Keratinocyte (primary cell): ENCODE measurements around the gene ZDHHC22. TPM values are rescaled to one million over a fixed set of nuclear protein-coding genes. Genes with fewer than 3 reads are reported as not detected.

Experiments used
- DNase-seq: peaks from one replicate; pipeline ENCODE4 v3.0.0-alpha.2; 2011; ENCODE audit warnings: low read depth, missing footprints, low spot score
- FAIRE-seq: peaks from 2 replicates; lab custom pipeline; 2011; peaks lifted over from hg19 to GRCh38; lab: Jason Lieb, UNC
- H2AFZ ChIP-seq: 2 replicates; pipeline ENCODE4 v1.6.0; 2012; ENCODE audit warnings: low read length, control low read depth, inconsistent platforms; ENCODE audit not compliant: control insufficient read depth
- H3K27ac ChIP-seq: 2 replicates; pipeline ENCODE4 v1.5.1; 2011; ENCODE audit warnings: low read length; ENCODE audit not compliant: control insufficient read depth, insufficient read depth
- H3K27me3 ChIP-seq: 3 replicates; pipeline ENCODE4 v1.6.0; 2011; ENCODE audit warnings: low read length; ENCODE audit not compliant: control insufficient read depth, insufficient read depth; ENCODE audit errors: extremely low read depth
- H3K36me3 ChIP-seq, 2 experiments: 2 replicates in 1 of 2; 3 replicates in 1 of 2; pipeline ENCODE4 v1.5.1; 2011; ENCODE audit warnings: low read length in 2 of 2, mild to moderate bottlenecking in 1 of 2; ENCODE audit not compliant: control insufficient read depth in 2 of 2, insufficient read depth in 2 of 2; ENCODE audit errors: extremely low read depth in 1 of 2
- H3K4me1 ChIP-seq: 3 replicates; pipeline ENCODE4 v1.5.1; 2011; ENCODE audit warnings: low read length; ENCODE audit not compliant: control insufficient read depth, insufficient read depth; ENCODE audit errors: extremely low read depth
- H3K4me2 ChIP-seq: 3 replicates; pipeline ENCODE4 v1.6.0; 2011; ENCODE audit warnings: low read depth, low read length; ENCODE audit not compliant: control insufficient read depth, insufficient read depth; ENCODE audit errors: extremely low read depth
- H3K4me3 ChIP-seq, 3 experiments: fragments of 200-600 bp in 1 of 3; sonication (generic) in 1 of 3; 2 replicates in 2 of 3; 3 replicates in 1 of 3; pipeline ENCODE4 v1.5.1; 2011 to 2016; ENCODE audit warnings: low read length in 3 of 3, mild to moderate bottlenecking in 3 of 3, control low read depth in 2 of 3, inconsistent platforms in 1 of 3, low read depth in 1 of 3, mixed read lengths in 1 of 3, mixed run types in 1 of 3, moderate library complexity in 1 of 3; ENCODE audit not compliant: control insufficient read depth in 2 of 3, insufficient read depth in 2 of 3; ENCODE audit errors: extremely low read depth in 1 of 3
- H3K79me2 ChIP-seq: 2 replicates; pipeline ENCODE4 v1.6.0; 2012; ENCODE audit warnings: low read length; ENCODE audit not compliant: control insufficient read depth, insufficient read depth
- H3K9ac ChIP-seq: 3 replicates; pipeline ENCODE4 v1.6.0; 2011; ENCODE audit warnings: low read length; ENCODE audit not compliant: control insufficient read depth, insufficient read depth; ENCODE audit errors: extremely low read depth
- H3K9me1 ChIP-seq: 3 replicates; pipeline ENCODE4 v1.6.0; 2011; ENCODE audit warnings: low read length; ENCODE audit not compliant: control insufficient read depth, insufficient read depth; ENCODE audit errors: extremely low read depth
- H3K9me3 ChIP-seq: 2 replicates; pipeline ENCODE4 v1.5.1; 2012; ENCODE audit warnings: low read depth, low read length; ENCODE audit not compliant: control insufficient read depth
- H4K20me1 ChIP-seq: 3 replicates; pipeline ENCODE4 v1.6.0; 2011; ENCODE audit warnings: low read length; ENCODE audit not compliant: control insufficient read depth, insufficient read depth; ENCODE audit errors: extremely low read depth
- CTCF ChIP-seq, 3 experiments: IDR thresholded peaks in 1 of 3; conservative IDR thresholded peaks in 1 of 3; optimal IDR thresholded peaks in 1 of 3; 2 replicates in 2 of 3; 3 replicates in 1 of 3; pipeline versions ENCODE3 to v1.5.1; 2011; ENCODE audit warnings: low read length in 3 of 3, mild to moderate bottlenecking in 3 of 3, moderate library complexity in 2 of 3, control low read depth in 1 of 3, inconsistent platforms in 1 of 3; ENCODE audit not compliant: insufficient read depth in 2 of 3; ENCODE audit errors: extremely low read depth in 1 of 3
- EZH2 ChIP-seq: IDR thresholded peaks from one replicate; pipeline ENCODE4 v1.6.1; 2012; ENCODE audit warnings: inconsistent platforms, mild to moderate bottlenecking, low read length, moderate library complexity
- dilution Hi-C: fragments of 300-500 bp; cut with MboI; formaldehyde crosslinking; loops from one replicate; pipeline ENCODE4 v1.7.0; 2020; ENCODE audit warnings: low sequenced_read_pairs; ENCODE audit not compliant: extremely low pct_ligation_motif_present
- polyA plus RNA-seq, 5 experiments: library from polyadenylated mRNA; depleted of rRNA in 3 of 5; stranded (reverse) in 3 of 5; stranded (forward) in 1 of 5; unstranded in 1 of 5; fragments of >200 nt; gene quantifications; 1 replicate in 1 of 5; 2 replicates in 3 of 5; 3 replicates in 1 of 5; pipeline versions ENCODE4 v1.2.1 to v1.2.3, GENCODE V29; 2011 to 2012; ENCODE audit warnings: missing spikeins in 2 of 5, low read depth in 1 of 5, low replicate concordance in 1 of 5

ZDHHC22 gene
- polyA plus RNA-seq, 1 donor (not counting 4 experiments of a cell fraction or from before 2014, with no cell fraction given): not detected

DNA sequence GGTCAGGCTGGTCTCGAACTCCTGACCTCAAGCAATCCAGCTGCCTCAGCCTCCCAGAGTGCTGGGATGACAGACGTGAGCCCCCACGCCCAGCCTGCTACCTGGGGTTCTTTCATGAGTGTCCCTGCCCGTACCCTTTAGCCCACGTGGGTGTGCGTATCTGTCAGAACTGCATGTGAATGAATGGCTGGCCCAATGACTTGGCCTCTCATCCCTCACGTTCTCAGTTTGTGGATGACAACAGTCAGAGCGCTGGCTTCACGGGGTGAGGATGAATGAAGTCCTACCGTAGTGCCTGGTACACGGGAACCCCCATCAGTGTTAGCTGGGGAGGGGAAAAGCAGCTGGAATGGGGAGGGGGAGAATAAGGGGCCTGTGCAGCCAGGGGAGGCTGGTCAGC lies 16.1 kb upstream of the ZDHHC22 start:
- H3K27me3 ChIP-seq: peaks cover 23% of the 10 kb centered on the region
- FAIRE-seq: no peak

GRCh38 chr14:77155083-77155482 lies 13.5 kb upstream of the ZDHHC22 start:
- dilution Hi-C loops: no loop called here
- H3K79me2 ChIP-seq: no peaks in the 10 kb centered on the region
- no peaks in the 10 kb centered on the region for H3K9me1 ChIP-seq
- H2AFZ ChIP-seq: no peak overlapping the region
- H3K9me3 ChIP-seq: no peaks in the 10 kb centered on the region
- H3K27ac ChIP-seq: no peak overlapping the region
- H4K20me1 ChIP-seq: no peaks in the 10 kb centered on the region
- no peak overlapping the region for H3K4me3 ChIP-seq
- peaks cover 4% of the 10 kb centered on the region for H3K4me1 ChIP-seq
- peaks cover 23% of the 10 kb centered on the region for H3K27me3 ChIP-seq
- H3K9ac ChIP-seq: no peak overlapping the region
- H3K4me2 ChIP-seq: no peak overlapping the region
- H3K36me3 ChIP-seq: no peaks in the 10 kb centered on the region
- DNase-seq (no peak), FAIRE-seq (no peak)
- TF ChIP-seq CTCF (optimal IDR thresholded peaks at IDR 0.05 in 1 of 3, IDR thresholded peaks at IDR 0.05 in 1 of 3, conservative IDR thresholded peaks at IDR 0.05 in 1 of 3; ENCODE audit: extremely low read depth in 1 of 3, insufficient read depth in 2 of 3, low read length in 3 of 3) (no peak), EZH2 (no peak)

More for the DNA sequence above, 16.1 kb upstream of the ZDHHC22 start:
- no peaks in the 10 kb centered on the region for H3K79me2 ChIP-seq
- H3K4me2 ChIP-seq: no peak overlapping the region
- H2AFZ ChIP-seq: no peak overlapping the region
- H3K9me1 ChIP-seq: no peaks in the 10 kb centered on the region
- no peak overlapping the region for H3K4me3 ChIP-seq
- no peaks in the 10 kb centered on the region for H3K9me3 ChIP-seq
- TF ChIP-seq CTCF (optimal IDR thresholded peaks at IDR 0.05 in 1 of 3, IDR thresholded peaks at IDR 0.05 in 1 of 3, conservative IDR thresholded peaks at IDR 0.05 in 1 of 3; ENCODE audit: extremely low read depth in 1 of 3, insufficient read depth in 2 of 3, low read length in 3 of 3): no peak
- TF ChIP-seq EZH2: no peak
- no peak overlapping the region for H3K27ac ChIP-seq
- dilution Hi-C loops: no loop called here
- no peak for DNase-seq
- peaks cover 4% of the 10 kb centered on the region for H3K4me1 ChIP-seq
- H3K36me3 ChIP-seq: no peaks in the 10 kb centered on the region
- H3K9ac ChIP-seq: no peak overlapping the region
- no peaks in the 10 kb centered on the region for H4K20me1 ChIP-seq
